ENCODE measurements around the gene ELF1. TPM values are rescaled to one million over a fixed set of nuclear protein-coding genes. Genes with fewer than 3 reads are reported as not detected.

Gene ELF1
- total and polyA plus RNA-seq, 2 of the 4 experiments (the other 2 are of a cell fraction) = 25.4 to 27.6 TPM

DNA sequence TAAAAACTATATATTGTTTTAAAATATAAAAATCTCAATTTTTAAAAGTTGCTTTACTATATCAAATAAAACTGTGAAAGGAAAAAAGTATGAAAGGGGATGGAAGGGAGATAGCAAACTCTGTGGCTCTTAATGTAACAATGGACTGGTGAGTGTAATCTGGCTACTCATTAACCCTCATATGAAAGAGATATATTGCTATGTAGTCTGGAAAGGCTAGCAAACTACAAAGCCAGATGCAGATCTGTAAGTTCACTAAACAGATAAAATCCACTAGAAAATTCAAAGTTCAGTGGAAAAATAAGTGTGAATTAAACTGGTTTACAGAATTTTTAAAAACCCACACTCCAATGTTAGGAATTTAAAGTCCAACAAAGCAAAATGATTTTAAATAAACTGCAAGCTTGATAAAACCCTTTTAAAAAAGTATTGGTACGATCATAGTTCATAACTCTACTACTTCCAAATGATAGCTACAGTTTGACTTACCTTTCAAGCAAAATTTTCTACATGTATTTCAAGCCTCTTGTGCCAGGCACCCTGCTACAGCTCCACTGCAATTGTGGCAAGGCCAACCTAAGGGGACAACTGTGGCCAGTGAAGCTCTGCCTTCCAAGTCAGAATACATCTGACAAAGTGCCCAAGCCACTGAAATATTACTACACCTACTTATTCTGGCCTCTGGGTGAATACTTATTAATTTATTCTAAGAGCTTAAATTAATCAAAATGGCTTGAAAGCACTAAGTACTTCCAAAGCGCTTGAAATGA is 647 bp upstream of the ELF1 start:
- in situ Hi-C loops (cut with MboI; ENCODE audit: low sequenced_read_pairs) = no loop called here
- Histone ChIP-seq H3K27ac (ENCODE audit: insufficient read depth, low read length) (no peak overlapping the region), H2BK120ac (ENCODE audit: low read depth, low read length) (no peak overlapping the region), H4K8ac (ENCODE audit: low read depth in 2 of 2, low read length in 2 of 2) (no peak overlapping the region), H3K56ac (ENCODE audit: extremely low read depth, insufficient read depth, low read length) (no peak overlapping the region), H2AFZ (replicated peaks; ENCODE audit: low read length, poor library complexity) (no peak overlapping the region), H3K18ac (ENCODE audit: low read depth, low read length) (no peak overlapping the region), H2BK15ac (ENCODE audit: low read depth, low read length) (no peak overlapping the region), H3K14ac (replicated peaks; ENCODE audit: low read depth, low read length) (no peak overlapping the region), H4K91ac (ENCODE audit: insufficient read depth, low read depth, low read length) (no peak overlapping the region), H2AK5ac (ENCODE audit: low read depth, low read length) (no peak overlapping the region), H3K23ac (ENCODE audit: low read depth, low read length) (no peak overlapping the region), H3K4me3 (ENCODE audit: insufficient read depth, low read depth, low read length) (no peak overlapping the region), H3K27me3 (ENCODE audit: control insufficient read depth, insufficient read depth, low read length) (no peaks in the 10 kb centered on the region), H2BK20ac (ENCODE audit: low read depth, low read length) (no peak overlapping the region), H3K4ac (ENCODE audit: low read depth, low read length) (no peak overlapping the region), H2AK9ac (replicated peaks; ENCODE audit: low read depth, low read length, poor library complexity) (no peak overlapping the region), H4K20me1 (ENCODE audit: insufficient read depth, low read length) (peaks cover 10% of the 10 kb centered on the region; the same call in 1 of the 2 replicates), H3K9me1 (ENCODE audit: insufficient read depth, low read length) (no peaks in the 10 kb centered on the region), H4K5ac (ENCODE audit: low read depth, low read length) (no peak overlapping the region), H3K4me2 (ENCODE audit: low read depth, low read length) (no peak overlapping the region), H3K79me1 (ENCODE audit: low read depth in 1 of 2, low read length in 2 of 2) (peaks cover 24 to 47% of the 10 kb centered on the region in 2 experiments), H3K9ac (ENCODE audit: low read depth, low read length) (no peak overlapping the region), H3K4me1 (ENCODE audit: control insufficient read depth, insufficient read depth, low read length) (no peaks in the 10 kb centered on the region; the same call in 1 of the 2 replicates), H2BK5ac (ENCODE audit: low read depth, low read length, poor library complexity, severe bottlenecking) (no peak overlapping the region), H3K9me3 (ENCODE audit: control insufficient read depth, insufficient read depth, low read length) (no peaks in the 10 kb centered on the region), H3K36me3 (ENCODE audit: control insufficient read depth, insufficient read depth, low read length) (no peaks in the 10 kb centered on the region)
- BruUV-seq (replicated peaks) = no TSS peak
- intact Hi-C loops (cut with micrococcal nuclease) = no loop called here
- ChIA-PET POLR2A (ENCODE audit: unreplicated experiment) (no interaction called here), CTCF (no interaction called here)
- WGBS, 2 experiments (ENCODE audit: extremely low coverage in 2 of 2, insufficient read length in 1 of 2) = no CpG with 5 or more reads among the region's 2 CpGs
- TF ChIP-seq POLR2A (IDR thresholded peaks at IDR 0.05; ENCODE audit: low read depth, low read length) (no peak), MAZ (IDR thresholded peaks at IDR 0.05; ENCODE audit: borderline replicate concordance, low read depth, low read length) (no peak), BHLHE40 (IDR thresholded peaks at IDR 0.05; ENCODE audit: low read depth, low read length) (no peak), FOS (IDR thresholded peaks at IDR 0.05; ENCODE audit: low read depth, low read length) (no peak), RAD21 (IDR thresholded peaks at IDR 0.05; ENCODE audit: low read length) (no peak), SMC3 (IDR thresholded peaks at IDR 0.05; ENCODE audit: low read depth, low read length) (no peak), CEBPB (IDR thresholded peaks at IDR 0.05; ENCODE audit: low read depth, low read length) (no peak), CHD1 (IDR thresholded peaks at IDR 0.05; ENCODE audit: low read depth, low read length) (no peak), MAFK (IDR thresholded peaks at IDR 0.05; ENCODE audit: low read depth, low read length) (no peak), MXI1 (IDR thresholded peaks at IDR 0.05; ENCODE audit: borderline replicate concordance, low read depth, low read length) (no peak), NFE2L2 (IDR thresholded peaks at IDR 0.05; ENCODE audit: low read depth, low read length) (no peak), RFX5 (IDR thresholded peaks at IDR 0.05; ENCODE audit: low read depth, low read length) (no peak), RCOR1 (IDR thresholded peaks at IDR 0.05; ENCODE audit: insufficient replicate concordance, low read length) (no peak)
- TF ChIP-seq, protein P1, sequence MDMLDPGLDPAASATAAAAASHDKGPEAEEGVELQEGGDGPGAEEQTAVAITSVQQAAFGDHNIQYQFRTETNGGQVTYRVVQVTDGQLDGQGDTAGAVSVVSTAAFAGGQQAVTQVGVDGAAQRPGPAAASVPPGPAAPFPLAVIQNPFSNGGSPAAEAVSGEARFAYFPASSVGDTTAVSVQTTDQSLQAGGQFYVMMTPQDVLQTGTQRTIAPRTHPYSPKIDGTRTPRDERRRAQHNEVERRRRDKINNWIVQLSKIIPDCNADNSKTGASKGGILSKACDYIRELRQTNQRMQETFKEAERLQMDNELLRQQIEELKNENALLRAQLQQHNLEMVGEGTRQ (IDR thresholded peaks at IDR 0.05; ENCODE audit: low read depth, low read length) = no peak
- TF ChIP-seq, protein P2, sequence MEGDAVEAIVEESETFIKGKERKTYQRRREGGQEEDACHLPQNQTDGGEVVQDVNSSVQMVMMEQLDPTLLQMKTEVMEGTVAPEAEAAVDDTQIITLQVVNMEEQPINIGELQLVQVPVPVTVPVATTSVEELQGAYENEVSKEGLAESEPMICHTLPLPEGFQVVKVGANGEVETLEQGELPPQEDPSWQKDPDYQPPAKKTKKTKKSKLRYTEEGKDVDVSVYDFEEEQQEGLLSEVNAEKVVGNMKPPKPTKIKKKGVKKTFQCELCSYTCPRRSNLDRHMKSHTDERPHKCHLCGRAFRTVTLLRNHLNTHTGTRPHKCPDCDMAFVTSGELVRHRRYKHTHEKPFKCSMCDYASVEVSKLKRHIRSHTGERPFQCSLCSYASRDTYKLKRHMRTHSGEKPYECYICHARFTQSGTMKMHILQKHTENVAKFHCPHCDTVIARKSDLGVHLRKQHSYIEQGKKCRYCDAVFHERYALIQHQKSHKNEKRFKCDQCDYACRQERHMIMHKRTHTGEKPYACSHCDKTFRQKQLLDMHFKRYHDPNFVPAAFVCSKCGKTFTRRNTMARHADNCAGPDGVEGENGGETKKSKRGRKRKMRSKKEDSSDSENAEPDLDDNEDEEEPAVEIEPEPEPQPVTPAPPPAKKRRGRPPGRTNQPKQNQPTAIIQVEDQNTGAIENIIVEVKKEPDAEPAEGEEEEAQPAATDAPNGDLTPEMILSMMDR (conservative IDR thresholded peaks at IDR 0.05; ENCODE audit: low read depth, low read length) = no peak
- TF ChIP-seq, protein P3, sequence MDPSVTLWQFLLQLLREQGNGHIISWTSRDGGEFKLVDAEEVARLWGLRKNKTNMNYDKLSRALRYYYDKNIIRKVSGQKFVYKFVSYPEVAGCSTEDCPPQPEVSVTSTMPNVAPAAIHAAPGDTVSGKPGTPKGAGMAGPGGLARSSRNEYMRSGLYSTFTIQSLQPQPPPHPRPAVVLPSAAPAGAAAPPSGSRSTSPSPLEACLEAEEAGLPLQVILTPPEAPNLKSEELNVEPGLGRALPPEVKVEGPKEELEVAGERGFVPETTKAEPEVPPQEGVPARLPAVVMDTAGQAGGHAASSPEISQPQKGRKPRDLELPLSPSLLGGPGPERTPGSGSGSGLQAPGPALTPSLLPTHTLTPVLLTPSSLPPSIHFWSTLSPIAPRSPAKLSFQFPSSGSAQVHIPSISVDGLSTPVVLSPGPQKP (IDR thresholded peaks at IDR 0.05; ENCODE audit: borderline replicate concordance, low read depth, low read length) = no peak
- dilution Hi-C loops (cut with HindIII; ENCODE audit: low sequenced_read_pairs, unreplicated experiment) = no loop called here
- ATAC-seq (ENCODE audit: low read depth) (no peak), DNase-seq (no peak)
